GM19395 (cell line): ENCODE measurements around the gene ARHGEF7.

Experiments
- ATAC-seq: cut with Tn5 transposase; IDR thresholded peaks from one replicate; pipeline ENCODE4 v1.9.1; 2021; ENCODE audit warnings: mild to moderate bottlenecking, moderate library complexity; ENCODE audit not compliant: unreplicated experiment

The ARHGEF7 gene

GRCh38 chr13:111216166-111216960 is 101.3 kb downstream of the ARHGEF7 start:
- ATAC-seq = no peak

DNA sequence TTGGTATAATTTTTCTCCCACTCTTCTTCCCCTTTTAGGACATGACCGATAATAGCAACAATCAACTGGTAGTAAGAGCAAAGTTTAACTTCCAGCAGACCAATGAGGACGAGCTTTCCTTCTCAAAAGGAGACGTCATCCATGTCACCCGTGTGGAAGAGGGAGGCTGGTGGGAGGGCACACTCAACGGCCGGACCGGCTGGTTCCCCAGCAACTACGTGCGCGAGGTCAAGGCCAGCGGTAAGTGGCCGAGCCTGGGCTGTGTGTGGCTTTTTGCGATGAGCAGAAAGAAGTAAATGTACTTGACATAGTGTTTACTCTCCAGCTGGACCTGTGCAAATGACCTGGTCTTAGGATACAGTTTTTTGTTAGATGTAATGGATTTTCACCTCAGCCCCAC is 102.5 kb downstream of the ARHGEF7 start:
- ATAC-seq = no peak

GRCh38 chr13:111219280-111219679 is 104.2 kb downstream of the ARHGEF7 start:
- ATAC-seq = no peak

DNA sequence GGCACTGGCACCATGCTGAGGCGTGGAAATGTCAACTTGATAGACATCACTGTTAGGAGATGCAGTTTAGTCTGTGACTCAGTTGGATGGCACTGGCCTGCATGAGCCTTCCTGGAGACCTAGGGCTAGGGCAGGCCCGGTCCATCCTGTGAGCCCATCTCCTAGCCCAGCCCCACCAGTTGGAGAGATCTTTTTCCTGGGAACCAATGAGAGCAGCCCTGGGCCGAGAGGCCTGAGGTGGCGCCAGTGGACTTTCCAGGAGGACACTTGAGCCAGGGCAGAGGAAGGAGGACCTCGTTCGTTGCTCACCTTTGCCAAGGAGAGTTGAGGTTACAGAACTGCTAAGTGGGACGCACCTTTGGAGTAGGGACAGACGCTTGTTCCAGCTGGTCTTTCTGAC is 104.8 kb downstream of the ARHGEF7 start:
- no peak for ATAC-seq

- no peak for ATAC-seq
Measured at GRCh38 chr13:111225166-111225565, 110.1 kb downstream of the ARHGEF7 start.

DNA sequence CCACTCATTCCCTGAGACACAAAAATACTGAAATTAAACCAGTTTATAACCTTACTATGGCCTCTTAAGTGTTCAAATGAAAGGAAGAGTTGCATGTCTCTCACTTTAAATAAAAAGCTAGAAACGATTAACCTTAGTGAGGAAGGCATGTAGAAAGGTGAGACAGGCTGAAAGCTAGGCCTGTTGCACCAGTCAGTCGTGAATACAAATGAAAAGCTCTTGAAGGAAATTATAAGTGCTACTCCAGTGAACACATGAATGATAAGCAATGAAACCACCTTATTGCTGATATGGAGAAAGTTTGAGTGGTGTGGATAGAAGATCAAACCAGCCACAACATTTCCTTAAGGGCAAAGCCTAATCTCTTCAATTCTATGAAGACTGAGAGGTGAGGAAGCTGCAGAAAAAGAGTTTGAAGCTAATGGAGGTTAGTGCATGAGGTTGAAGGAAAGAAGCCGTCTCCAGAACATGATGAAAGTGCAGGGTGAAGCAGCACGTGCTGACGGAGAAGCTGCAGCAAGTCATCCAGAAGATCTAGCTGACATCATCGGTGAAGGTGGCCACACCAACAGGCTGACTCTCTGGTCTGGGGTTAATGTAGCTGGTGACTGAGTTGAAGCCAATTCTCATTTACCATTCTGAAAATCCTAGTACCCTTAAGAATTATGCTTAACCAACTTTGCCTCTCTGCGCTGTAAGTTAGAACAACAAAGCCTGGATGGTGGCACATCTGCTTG is 110.9 kb downstream of the ARHGEF7 start:
- ATAC-seq = no peak

DNA sequence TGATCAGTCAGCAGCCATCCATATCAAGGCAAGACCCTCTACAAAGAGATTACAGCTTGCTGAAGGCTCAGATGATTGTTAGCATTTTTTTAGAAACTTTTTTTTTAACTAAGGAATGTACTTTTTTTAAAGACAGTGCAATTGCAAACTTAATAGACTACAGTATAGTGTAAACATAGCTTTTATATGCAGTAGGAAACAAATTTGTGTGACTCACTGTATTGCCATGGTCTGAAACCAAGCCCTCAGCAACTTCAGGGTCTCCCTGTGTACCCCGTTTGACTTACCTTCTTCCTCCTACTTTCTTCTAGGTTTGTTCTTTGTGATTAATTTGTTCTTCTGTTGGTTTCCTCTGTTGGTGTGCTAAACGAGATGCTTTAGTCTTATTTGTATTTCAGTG is 112.3 kb downstream of the ARHGEF7 start:
- no peak for ATAC-seq

- no peak for ATAC-seq
Measured at GRCh38 chr13:111228262-111229144, 113.4 kb downstream of the ARHGEF7 start.

DNA sequence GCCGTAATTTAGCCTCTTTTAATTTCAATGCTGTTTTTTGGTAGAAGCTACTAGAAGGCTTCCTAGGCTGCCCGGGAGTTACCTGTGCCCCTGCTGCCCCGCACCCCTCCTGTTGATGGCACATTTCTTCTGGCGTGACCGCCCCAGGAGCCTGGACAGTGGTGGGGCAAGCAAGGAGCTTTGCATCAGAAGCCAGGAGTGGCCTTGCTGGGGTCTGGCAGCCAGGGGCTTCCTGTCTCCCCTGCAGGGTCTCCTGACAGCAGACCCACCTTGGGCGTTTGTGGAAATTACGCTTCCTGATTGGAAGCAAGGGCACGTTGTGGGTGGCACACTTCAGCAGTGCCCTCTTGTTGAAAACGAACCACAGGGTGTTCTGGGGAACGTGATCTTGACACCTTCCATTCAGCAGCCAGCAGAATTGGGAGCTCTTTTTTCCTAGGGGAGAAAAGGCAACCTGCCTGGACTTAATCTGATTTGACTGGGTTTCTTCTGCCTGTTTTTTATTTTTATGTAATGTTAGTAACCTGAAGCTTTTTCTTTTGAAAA is 115.3 kb downstream of the ARHGEF7 start:
- ATAC-seq = no peak

GRCh38 chr13:111232191-111232590 is 117.1 kb downstream of the ARHGEF7 start:
- ATAC-seq = no peak

- no peak for ATAC-seq
Measured at GRCh38 chr13:111233080-111233479, 118.0 kb downstream of the ARHGEF7 start.

GRCh38 chr13:111239764-111240670 is 124.9 kb downstream of the ARHGEF7 start:
- no peak for ATAC-seq

- no peak for ATAC-seq
Measured at GRCh38 chr13:111241006-111241755, 126.1 kb downstream of the ARHGEF7 start.

- ATAC-seq = no peak
Measured at GRCh38 chr13:111241862-111242261, 126.8 kb downstream of the ARHGEF7 start.

- ATAC-seq = no peak
Measured at GRCh38 chr13:111242585-111242984, 127.5 kb downstream of the ARHGEF7 start.

DNA sequence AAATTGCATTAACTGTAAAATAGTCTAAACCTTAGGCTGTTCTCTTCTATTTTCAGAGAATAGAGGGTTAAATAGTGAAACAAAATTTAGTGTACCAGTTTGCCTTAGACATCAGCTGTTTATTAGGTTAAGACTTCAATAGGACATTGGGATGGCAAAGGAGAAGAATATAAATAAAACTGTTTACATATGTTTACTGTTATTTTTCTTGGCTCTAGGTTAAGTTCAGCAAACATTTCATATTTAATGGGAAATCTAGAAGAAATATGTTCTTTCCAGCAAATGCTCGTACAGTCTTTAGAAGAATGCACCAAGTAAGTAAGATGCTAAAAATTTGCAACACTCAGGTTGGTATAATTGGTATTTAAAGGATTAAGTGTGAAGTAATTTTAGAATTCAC is 128.9 kb downstream of the ARHGEF7 start:
- no peak for ATAC-seq

- no peak for ATAC-seq
Measured at GRCh38 chr13:111245576-111246384, 130.7 kb downstream of the ARHGEF7 start.

GRCh38 chr13:111247552-111247951 is 132.4 kb downstream of the ARHGEF7 start:
- ATAC-seq = no peak
